Gastrocnemius medialis (tissue), 4 donors: ENCODE data around the gene SLC7A4.

Experiments used
- CTCF ChIP-seq, 5 experiments: fragments of 450-650 bp in 3 of 5; fragments of 200-600 bp in 2 of 5; sonication (generic) in 2 of 5; IDR thresholded peaks in 4 of 5; conservative IDR thresholded peaks in 1 of 5; 1 replicate in 4 of 5; 2 replicates in 1 of 5; pipeline ENCODE4 v1.5.1; 2016 to 2019; ENCODE audit warnings: antibody characterized with exemption in 5 of 5, mild to moderate bottlenecking in 3 of 5, moderate library complexity in 3 of 5
- POLR2A ChIP-seq, 2 donors: fragments of 450-650 bp; IDR thresholded peaks; one replicate each; pipeline ENCODE4 v1.6.1; 2017; ENCODE audit warnings: antibody characterized with exemption in 2 of 2, mild to moderate bottlenecking in 2 of 2, moderate library complexity in 2 of 2

- TF ChIP-seq CTCF (IDR thresholded peaks at IDR 0.05 in 4 of 5, conservative IDR thresholded peaks at IDR 0.05 in 1 of 5) (no peak), POLR2A (IDR thresholded peaks at IDR 0.05) (no peak)
These were observed 32.8 kb downstream of the SLC7A4 start for GRCh38 chr22:20999350-21000206.
